Measurements from ENCODE around the gene GLDC.
"Not testable (repeated sequence)": the region's sequence is repeated elsewhere in the genome, so short reads cannot be mapped to it uniquely, and the experiment has no call there.

GLDC gene

GRCh38 chr9:6660512-6660911, 15.0 kb upstream of the GLDC start:
- no peak for DNase-seq

- DNase-seq = no peak
Observed at GRCh38 chr9:6658628-6659353, 13.3 kb upstream of the GLDC start.

- DNase-seq = no peak
Observed at GRCh38 chr9:6656614-6657300, 11.2 kb upstream of the GLDC start.

GRCh38 chr9:6655036-6655435, 9.5 kb upstream of the GLDC start:
- no peak for DNase-seq

GRCh38 chr9:6646293-6646636, 736 bp upstream of the GLDC start:
- DNase-seq = no peak

GRCh38 chr9:6645105-6645354, 499 bp downstream of the GLDC start:
- not testable (repeated sequence) for DNase-seq

- no peak for DNase-seq
Observed at GRCh38 chr9:6644346-6645104, 1.0 kb downstream of the GLDC start.

DNA sequence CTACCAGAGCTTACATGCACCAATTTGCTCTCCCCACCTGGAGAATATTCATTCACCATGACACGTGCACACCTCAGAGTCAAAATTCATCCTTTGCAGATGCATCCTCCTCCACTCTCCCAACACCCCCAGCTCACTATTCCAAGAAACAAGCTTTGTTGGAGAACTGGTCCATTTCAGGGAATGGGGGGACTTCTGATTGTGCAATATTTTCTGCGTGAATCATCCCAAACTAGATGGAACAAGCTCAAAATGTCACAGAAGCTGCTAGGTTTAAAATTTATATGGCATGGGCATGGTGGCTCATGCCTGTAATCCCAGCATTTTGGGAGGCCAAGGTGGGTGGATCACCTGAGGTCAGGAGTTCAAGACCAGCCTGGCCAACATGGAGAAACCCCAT, 3.6 kb downstream of the GLDC start:
- no peak for DNase-seq

GRCh38 chr9:6641561-6641960, 4.0 kb downstream of the GLDC start:
- no peak for DNase-seq

- DNase-seq = no peak
Observed at GRCh38 chr9:6641056-6641455, 4.5 kb downstream of the GLDC start.

GRCh38 chr9:6640268-6641051, 5.1 kb downstream of the GLDC start:
- no peak for DNase-seq

DNA sequence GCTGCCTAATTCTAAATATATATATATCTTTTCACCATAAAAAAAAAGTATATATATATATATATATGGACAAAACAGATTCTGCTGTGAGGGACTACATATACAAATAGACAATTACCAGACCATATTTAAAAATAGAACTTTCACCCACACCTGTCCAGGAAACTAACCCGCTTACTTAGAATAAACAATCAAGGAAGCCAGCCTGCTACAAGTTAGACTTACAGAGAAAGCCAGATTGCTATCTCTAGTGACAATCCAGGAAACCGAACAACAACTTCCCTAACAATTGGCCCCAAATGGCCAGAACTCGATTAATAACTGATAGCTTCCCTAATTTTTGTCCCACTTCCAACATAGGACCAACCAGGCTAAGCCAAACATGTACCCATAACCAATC, 5.9 kb downstream of the GLDC start:
- no peak for DNase-seq

- no peak for DNase-seq
Observed at GRCh38 chr9:6634444-6634843, 11.1 kb downstream of the GLDC start.

DNA sequence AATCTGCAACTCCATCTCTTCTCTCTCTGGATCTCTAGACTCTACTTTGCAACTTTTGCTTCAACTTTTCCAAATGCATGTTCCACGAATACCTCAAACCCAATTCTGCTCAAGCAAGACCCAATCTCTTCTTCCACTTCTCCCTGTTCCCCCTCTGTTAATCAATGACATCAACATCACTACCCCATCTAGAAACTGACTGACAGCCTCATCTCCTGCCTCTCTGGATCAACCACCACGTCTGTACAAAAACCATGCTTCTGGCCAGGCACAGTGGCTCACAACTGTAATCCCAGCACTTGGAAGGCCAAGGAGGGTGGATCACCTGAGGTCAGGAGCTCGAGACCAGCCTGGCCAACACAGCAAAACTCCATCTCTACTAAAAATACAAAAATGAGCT, 12.2 kb downstream of the GLDC start:
- no peak for DNase-seq

- no peak for DNase-seq
Observed at GRCh38 chr9:6632516-6633183, 12.9 kb downstream of the GLDC start.

DNA sequence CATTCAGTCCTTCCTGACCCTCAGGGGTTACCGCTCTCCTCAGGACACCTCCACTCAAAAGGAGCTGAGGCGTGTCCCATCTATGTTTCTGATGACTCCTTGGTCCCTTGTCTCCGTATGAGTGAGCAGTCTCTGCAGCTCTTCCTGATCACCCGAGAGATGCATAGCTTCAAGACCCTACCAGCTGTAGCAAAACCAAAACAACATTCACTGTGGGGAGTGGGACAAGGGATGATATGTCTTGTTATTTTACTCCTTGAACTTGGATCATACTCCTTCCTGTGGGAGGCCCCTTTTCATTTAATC, 14.4 kb downstream of the GLDC start:
- DNase-seq = no peak

- no peak for DNase-seq
Observed at GRCh38 chr9:6630502-6631206, 14.9 kb downstream of the GLDC start.

GRCh38 chr9:6628704-6629103, 16.8 kb downstream of the GLDC start:
- no peak for DNase-seq

DNA sequence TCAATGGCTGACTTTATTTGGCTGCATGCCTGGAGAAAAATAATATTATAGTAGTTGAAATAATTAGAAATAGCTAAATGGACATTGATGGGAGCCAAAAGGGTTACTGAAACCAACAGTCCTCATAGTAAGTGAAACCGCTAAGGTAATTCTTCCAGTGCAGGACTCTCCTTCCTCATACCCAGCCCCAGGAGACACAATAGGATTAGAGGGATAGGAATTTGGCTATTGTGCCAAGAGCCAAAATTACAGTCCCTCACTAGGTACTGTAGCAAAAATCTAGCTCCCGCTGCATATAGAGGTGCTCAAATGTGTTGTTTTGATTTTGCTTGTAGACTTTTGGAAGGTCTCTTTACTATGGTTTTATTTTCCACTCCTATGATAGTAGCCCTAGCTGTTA, 20.2 kb downstream of the GLDC start:
- no peak for DNase-seq

DNA sequence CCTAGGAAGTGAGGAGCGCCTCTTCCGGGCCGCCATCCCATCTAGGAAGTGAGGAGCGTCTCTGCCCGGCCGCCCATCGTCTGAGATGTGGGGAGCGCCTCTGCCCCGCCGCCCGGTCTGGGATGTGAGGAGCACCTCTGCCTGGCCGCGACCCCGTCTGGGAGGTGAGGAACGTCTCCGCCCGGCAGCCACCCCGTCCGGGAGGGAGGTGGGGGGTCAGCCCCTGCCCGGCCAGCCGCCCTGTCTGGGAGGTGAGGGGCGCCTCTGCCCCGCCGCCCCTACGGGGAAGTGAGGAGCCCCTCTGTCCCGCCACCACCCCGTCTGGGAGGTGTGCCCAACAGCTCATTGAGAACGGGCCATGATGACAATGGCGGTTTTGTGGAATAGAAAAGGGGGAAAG, 22.7 kb downstream of the GLDC start:
- not testable (repeated sequence) for DNase-seq

DNA sequence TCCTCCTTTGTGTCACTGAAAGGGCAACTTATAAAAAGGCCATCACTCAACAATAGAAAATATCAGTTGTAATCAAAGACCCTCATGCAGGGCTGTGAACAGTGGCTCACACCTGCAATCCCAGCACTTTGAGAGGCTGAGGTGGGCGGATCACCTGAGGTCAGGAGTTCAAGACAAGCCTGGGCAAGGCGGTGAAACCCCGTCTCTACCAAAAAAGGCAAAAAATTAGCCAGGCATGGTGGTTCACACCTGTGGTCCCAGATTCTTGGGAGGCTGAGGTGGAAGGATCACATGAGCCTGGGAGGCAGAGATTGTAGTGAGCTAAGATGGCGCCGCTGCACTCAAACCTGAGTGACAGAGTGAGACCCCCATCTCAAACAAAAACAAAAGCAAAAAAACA, 24.7 kb downstream of the GLDC start:
- no peak for DNase-seq

GRCh38 chr9:6620353-6620752, 25.2 kb downstream of the GLDC start:
- no peak for DNase-seq

DNA sequence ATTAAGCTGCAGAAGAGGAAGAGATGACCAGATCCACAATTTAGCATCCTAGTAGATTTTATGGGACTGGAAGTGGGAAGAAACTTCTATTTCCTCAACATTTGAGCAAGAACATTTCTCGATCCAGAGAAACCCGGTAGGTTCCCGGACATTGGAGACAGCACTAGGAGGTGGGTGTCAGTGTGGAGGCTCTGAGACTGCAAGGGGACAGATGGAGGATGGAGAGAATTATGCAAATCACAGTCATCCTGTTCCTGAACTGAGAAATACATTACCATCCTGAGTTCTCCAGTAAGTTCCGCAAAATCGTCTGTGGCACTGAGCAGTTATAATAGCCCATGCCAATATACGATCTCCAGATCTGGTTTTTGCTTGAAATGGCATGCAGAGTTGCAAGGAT, 25.6 kb downstream of the GLDC start:
- no peak for DNase-seq
